ENCODE measurements around the gene TBC1D17.

DNA sequence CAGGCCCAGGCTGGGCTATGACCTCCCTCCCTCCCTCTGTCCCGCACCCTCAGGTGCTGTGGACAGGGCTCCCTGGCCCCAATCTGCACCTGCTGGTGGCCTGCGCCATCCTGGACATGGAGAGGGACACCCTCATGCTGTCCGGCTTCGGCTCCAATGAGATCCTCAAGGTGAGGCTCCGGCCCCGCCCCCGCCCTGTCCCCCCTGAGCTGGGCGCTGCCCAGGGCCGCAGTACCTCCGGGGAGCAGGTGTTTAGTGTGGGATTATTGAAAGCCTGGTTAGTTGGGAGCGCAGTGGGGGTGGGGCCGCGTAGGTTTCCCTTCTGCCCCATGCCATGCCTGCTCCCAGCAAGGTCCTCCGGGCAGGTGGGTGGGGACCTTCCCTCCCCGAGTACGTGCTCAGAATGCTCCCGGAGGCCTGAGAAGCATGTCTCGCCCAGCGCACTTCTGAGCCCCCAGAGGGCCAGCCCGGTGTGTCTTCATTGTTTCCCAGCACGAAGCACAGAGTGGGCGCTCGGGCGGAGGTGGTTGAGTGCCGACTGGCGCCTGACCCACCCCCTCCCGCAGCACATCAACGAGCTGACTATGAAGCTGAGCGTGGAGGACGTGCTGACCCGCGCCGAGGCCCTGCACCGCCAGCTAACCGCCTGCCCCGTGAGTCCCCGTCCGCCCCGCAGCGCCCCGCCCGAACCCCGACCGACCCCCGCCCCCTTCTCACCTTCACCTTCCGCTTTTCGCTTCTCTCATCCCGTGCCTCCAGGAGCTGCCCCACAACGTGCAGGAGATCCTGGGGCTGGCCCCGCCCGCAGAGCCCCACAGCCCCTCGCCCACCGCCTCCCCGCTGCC is 10.4 kb downstream of the TBC1D17 start:
- TF ChIP-seq, protein P1, sequence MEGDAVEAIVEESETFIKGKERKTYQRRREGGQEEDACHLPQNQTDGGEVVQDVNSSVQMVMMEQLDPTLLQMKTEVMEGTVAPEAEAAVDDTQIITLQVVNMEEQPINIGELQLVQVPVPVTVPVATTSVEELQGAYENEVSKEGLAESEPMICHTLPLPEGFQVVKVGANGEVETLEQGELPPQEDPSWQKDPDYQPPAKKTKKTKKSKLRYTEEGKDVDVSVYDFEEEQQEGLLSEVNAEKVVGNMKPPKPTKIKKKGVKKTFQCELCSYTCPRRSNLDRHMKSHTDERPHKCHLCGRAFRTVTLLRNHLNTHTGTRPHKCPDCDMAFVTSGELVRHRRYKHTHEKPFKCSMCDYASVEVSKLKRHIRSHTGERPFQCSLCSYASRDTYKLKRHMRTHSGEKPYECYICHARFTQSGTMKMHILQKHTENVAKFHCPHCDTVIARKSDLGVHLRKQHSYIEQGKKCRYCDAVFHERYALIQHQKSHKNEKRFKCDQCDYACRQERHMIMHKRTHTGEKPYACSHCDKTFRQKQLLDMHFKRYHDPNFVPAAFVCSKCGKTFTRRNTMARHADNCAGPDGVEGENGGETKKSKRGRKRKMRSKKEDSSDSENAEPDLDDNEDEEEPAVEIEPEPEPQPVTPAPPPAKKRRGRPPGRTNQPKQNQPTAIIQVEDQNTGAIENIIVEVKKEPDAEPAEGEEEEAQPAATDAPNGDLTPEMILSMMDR (IDR thresholded peaks at IDR 0.05; ENCODE audit: low read depth, low read length, poor library complexity, severe bottlenecking): no peak
- TF ChIP-seq EZH2phosphoT487 (IDR thresholded peaks at IDR 0.05; ENCODE audit: borderline replicate concordance, low read length): no peak
